HepG2 (cell line): ENCODE results near the gene CLEC10A. TPM values are rescaled to one million over a fixed set of nuclear protein-coding genes. Genes with fewer than 3 reads are reported as not detected.
A peak's percentile ranks its signal among the peaks of the same experiment; 100 is the strongest.

Source experiments
- AGO1 ChIP-seq: fragments of 200-400 bp; formaldehyde crosslinking; IDR thresholded peaks from 2 replicates; pipeline ENCODE4 v1.6.1; 2017; ENCODE audit warnings: mild to moderate bottlenecking, low read depth, low read length, moderate library complexity; ENCODE audit not compliant: poor library complexity, severe bottlenecking
- DMAP1 ChIP-seq: IDR thresholded peaks from 2 replicates; pipeline ENCODE4 v1.6.1; 2016
- HNRNPK ChIP-seq: fragments of 200-400 bp; formaldehyde crosslinking; IDR thresholded peaks from 2 replicates; pipeline ENCODE4 v1.6.1; 2018; ENCODE audit warnings: low read length, low read depth, moderate library complexity, mild to moderate bottlenecking; ENCODE audit not compliant: poor library complexity, severe bottlenecking
- HOXA5 ChIP-seq: sonication (generic); formaldehyde crosslinking; IDR thresholded peaks from 2 replicates; pipeline ENCODE4 v1.4.0; 2020; ENCODE audit warnings: missing genetic modification reagents
- MTERF4 ChIP-seq: sonication (generic); formaldehyde crosslinking; IDR thresholded peaks from 2 replicates; pipeline ENCODE4 v1.8.0; 2023; ENCODE audit warnings: mild to moderate bottlenecking, missing genetic modification reagents
- NKX3-1 ChIP-seq: sonication (generic); formaldehyde crosslinking; IDR thresholded peaks from 2 replicates; pipeline ENCODE4 v1.5.0; 2020; ENCODE audit warnings: missing genetic modification reagents
- SNAPC4 ChIP-seq: sonication (generic); formaldehyde crosslinking; IDR thresholded peaks from 2 replicates; pipeline ENCODE4 v1.4.0; 2020; ENCODE audit warnings: mild to moderate bottlenecking, missing genetic modification reagents
- ZNF740 ChIP-seq: sonication (generic); formaldehyde crosslinking; IDR thresholded peaks from 2 replicates; pipeline ENCODE4 v1.4.0; 2020; ENCODE audit warnings: missing genetic modification reagents
- ZNF75D ChIP-seq: sonication (generic); formaldehyde crosslinking; IDR thresholded peaks from 2 replicates; pipeline ENCODE4 v1.8.1; 2023; ENCODE audit warnings: missing genetic modification reagents, mild to moderate bottlenecking, borderline replicate concordance
- polyA plus RNA-seq, 8 experiments: library from polyadenylated mRNA; depleted of rRNA in 3 of 8; stranded (reverse) in 7 of 8; unstranded in 1 of 8; fragments of >200 nt; fragmentation: Illumina TruSeq in 4 of 8; extraction: Trizol in 4 of 8; gene quantifications; 2 replicates each; pipeline versions ENCODE4 v1.2.1 to v1.2.3, GENCODE V29; 2011 to 2016; ENCODE audit warnings: low read depth in 4 of 8, missing spikeins in 1 of 8, mixed read lengths in 1 of 8; ENCODE audit not compliant: insufficient read depth in 1 of 8
- total RNA-seq, 5 experiments: library from RNA; depleted of rRNA; stranded (reverse); fragments of >200 nt; fragmentation: Illumina TruSeq; extraction: Trizol; gene quantifications; 2 replicates each; pipeline ENCODE4 v1.2.3, GENCODE V29; 2016; ENCODE audit warnings: low read depth in 1 of 5

The CLEC10A gene
- total and polyA plus RNA-seq, 2 of the 13 experiments (the other 11 are each of a cell fraction or from before 2014, with no cell fraction given): 0.33 TPM; not detected in 1

- TF ChIP-seq ZNF75D (CRISPR knock-in tag) (no peak), SNAPC4 (CRISPR knock-in tag) (no peak), AGO1 (peak; percentile 89), HNRNPK (peak; percentile 4), ZNF740 (no peak), NKX3-1 (no peak), HOXA5 (CRISPR knock-in tag) (no peak), MTERF4 (CRISPR knock-in tag) (no peak), DMAP1 (CRISPR knock-in tag) (no peak)
These were observed 37.4 kb downstream of the CLEC10A start (continued) for GRCh38 chr17:7042501-7043181.
